Stimulated activated naive CD8-positive, alpha-beta T cell treated with anti-CD3 and anti-CD28 coated beads, Interleukin-15, amount 100 ng/mL, for 72 hours (primary cell): ENCODE data around the gene DAPK2.
A peak's percentile ranks its signal among the peaks of the same experiment; 100 is the strongest.
"Not testable (repeated sequence)": the region's sequence is repeated elsewhere in the genome, so short reads cannot be mapped to it uniquely, and the experiment has no call there.

Source experiments
- ATAC-seq: fragments of 150-1000 bp; cut with Tn5 transposase; 2 replicates; pipeline ENCODE4 v1.10.0; 2021; ENCODE audit warnings: mild to moderate bottlenecking, moderate library complexity
- DNase-seq, 2 donors: peaks; one replicate each; pipeline ENCODE4 v3.0.0; 2021 to 2022
- H3K27ac Mint-ChIP-seq, 2 donors: one replicate each; pipeline ENCODE4 v1.8.0; 2022; ENCODE audit warnings: mild to moderate bottlenecking in 2 of 2, mixed read lengths in 2 of 2, moderate library complexity in 2 of 2
- H3K27me3 Mint-ChIP-seq: one replicate; pipeline ENCODE4 v1.8.0; 2022; ENCODE audit warnings: mixed read lengths
- H3K4me1 Mint-ChIP-seq: one replicate; pipeline ENCODE4 v1.8.0; 2022; ENCODE audit warnings: mild to moderate bottlenecking, mixed read lengths
- H3K4me3 Mint-ChIP-seq, 2 donors: one replicate each; pipeline ENCODE4 v1.8.0; 2022; ENCODE audit warnings: mild to moderate bottlenecking in 2 of 2, mixed read lengths in 2 of 2, moderate library complexity in 1 of 2
- H3K9me3 Mint-ChIP-seq, 2 donors: one replicate each; pipeline ENCODE4 v1.8.0; 2022; ENCODE audit warnings: mixed read lengths in 2 of 2

Gene DAPK2

DNA sequence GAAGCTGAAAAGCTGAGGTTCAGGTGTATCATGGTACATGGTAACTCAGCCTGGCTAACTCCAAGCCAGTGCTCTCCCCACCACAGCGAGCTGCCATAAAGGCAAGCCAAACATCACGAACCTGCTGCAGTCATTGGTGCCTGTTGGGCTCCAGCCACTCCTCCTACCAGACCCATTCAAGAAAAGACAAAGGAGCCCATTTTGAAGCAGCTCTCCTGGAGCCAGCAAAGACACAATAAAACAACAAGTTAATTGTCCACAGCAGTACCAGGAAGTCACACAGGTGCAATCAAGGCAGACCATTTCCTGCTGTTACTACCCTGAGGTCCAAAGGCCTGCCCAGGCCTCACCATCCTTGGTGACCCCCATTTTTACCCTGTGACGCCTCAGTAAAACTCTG is 77.6 kb downstream of the DAPK2 start:
- H3K4me1 Mint-ChIP-seq, result peaks cover 38% of the 10 kb centered on the region
- no peaks in the 10 kb centered on the region for H3K27me3 Mint-ChIP-seq
- ATAC-seq (no peak), DNase-seq (no peak)
- peaks cover 5 to 10% of the 10 kb centered on the region in 2 donors for H3K9me3 Mint-ChIP-seq
- H3K27ac Mint-ChIP-seq, result no peak overlapping the region
- H3K4me3 Mint-ChIP-seq, result no peak overlapping the region

DNA sequence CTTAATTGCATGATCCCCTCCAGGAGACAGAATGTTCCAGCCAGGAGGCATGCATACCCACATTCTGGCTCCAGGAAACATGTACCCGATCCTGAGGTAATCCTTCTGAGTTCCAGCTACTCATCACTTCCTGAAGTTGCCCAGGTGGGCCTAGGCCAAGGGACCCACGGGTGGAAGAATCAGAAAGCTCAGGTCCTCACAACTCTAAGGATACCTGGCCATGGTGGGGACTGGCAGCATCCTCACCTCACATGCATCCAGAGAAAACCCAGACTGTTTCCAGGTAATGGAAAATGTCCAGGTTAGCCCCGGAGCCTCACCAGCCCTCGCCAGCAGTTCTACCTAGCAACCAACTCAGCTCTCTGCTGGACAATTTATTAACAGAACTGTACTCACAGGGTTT is 78.2 kb downstream of the DAPK2 start:
- ATAC-seq, result no peak
- no peak for DNase-seq
- no peak overlapping the region for H3K4me3 Mint-ChIP-seq
- peaks cover 10 to 13% of the 10 kb centered on the region in 2 donors for H3K9me3 Mint-ChIP-seq
- peaks cover 38% of the 10 kb centered on the region for H3K4me1 Mint-ChIP-seq
- no peak overlapping the region for H3K27ac Mint-ChIP-seq
- no peaks in the 10 kb centered on the region for H3K27me3 Mint-ChIP-seq

DNA sequence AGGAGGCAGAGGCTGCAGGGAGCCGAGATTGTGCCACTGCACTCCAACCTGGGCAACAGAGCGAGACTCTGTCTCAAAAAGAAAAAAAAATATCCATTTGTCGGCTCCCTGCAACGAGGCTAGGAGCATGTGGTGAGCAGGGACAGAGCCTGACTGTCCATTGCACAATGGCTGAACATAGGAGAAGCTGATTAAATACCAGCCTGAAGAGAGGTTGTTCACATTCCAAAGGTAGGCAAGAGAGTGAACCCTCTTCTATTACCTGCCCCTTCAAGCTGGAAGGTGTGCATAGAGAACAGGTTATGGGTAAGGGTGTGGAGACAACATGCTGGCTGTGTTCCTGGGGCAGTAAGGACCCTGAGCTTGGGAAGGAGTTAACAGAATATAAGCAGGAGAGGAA is 78.7 kb downstream of the DAPK2 start:
- ATAC-seq, result no peak
- Mint-ChIP-seq H3K27ac (peak overlapping the region in 1 of 2 donors; percentile 2), H3K27me3 (no peaks in the 10 kb centered on the region), H3K4me1 (peaks cover 38% of the 10 kb centered on the region), H3K9me3 (peaks cover 10 to 13% of the 10 kb centered on the region in 2 donors), H3K4me3 (no peak overlapping the region)
- DNase-seq, result no peak

DNA sequence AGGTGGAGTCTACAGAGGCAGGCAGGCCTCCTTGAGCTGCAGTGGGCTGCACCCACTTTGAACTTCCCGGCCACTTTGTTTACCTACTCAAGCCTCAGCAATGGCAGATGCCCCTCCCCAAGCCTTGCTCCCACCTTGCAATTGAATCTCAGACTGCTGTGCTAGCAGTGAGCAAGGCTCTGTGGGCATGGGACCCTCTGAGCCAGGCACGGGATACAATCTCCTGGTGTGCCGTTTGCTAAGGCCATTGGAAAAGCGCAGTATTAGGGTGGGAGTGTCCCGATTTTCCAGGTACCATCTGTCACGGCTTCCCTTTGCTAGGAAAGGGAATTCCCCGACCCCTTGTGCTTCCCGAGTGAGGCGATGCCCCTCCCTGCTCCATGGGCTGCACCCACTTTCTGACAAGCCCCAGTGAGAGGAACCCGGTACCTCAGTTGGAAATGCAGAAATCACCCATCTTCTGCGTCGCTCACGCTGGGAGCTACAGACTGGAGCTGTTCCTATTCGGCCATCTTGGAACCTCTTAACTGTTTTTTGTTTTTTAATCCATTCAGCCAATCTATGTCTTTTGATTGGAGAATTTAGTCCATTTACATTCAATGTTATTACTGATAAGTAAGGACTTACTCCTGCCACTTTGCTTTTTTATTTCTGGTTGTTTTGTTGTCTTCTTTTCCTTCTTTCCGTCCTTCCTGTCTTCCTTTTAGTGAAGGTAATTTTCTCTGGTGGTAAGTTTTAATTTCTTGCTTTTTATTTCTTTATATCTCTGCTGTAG is 83.2 kb downstream of the DAPK2 start:
- H3K4me1 Mint-ChIP-seq, DNase-seq, ATAC-seq, H3K27me3 Mint-ChIP-seq, H3K4me3 Mint-ChIP-seq: not testable (repeated sequence)
- H3K9me3 Mint-ChIP-seq, result peaks cover 10 to 13% of the 10 kb centered on the region in 2 donors
- H3K27ac Mint-ChIP-seq, result peak overlapping the region in 1 of 2 donors; percentile 34

DNA sequence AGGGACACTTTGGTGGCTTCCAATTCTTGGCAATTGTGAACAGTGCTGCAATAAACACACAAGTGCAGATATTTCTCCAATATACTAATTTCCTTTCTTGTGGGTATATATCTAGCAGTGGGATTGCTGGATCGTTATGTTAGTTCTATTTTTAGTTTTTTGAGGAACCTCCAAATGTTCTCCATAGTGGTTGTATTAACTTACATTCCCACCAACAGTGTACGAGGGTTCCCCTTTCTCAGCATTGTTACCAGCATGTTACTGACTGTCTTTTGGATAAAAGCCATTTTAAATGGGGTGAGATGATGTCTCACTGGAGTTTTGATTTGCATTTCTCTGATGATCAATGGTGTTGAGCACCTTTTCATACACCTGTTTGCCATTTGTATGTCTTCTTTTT is 92.8 kb downstream of the DAPK2 start:
- Mint-ChIP-seq H3K27me3 (no peaks in the 10 kb centered on the region), H3K9me3 (peaks cover 0 to 5% of the 10 kb centered on the region in 2 donors), H3K4me1 (peaks cover 6% of the 10 kb centered on the region), H3K27ac (no peak overlapping the region), H3K4me3 (no peak overlapping the region)
- ATAC-seq (no peak), DNase-seq (no peak)

DNA sequence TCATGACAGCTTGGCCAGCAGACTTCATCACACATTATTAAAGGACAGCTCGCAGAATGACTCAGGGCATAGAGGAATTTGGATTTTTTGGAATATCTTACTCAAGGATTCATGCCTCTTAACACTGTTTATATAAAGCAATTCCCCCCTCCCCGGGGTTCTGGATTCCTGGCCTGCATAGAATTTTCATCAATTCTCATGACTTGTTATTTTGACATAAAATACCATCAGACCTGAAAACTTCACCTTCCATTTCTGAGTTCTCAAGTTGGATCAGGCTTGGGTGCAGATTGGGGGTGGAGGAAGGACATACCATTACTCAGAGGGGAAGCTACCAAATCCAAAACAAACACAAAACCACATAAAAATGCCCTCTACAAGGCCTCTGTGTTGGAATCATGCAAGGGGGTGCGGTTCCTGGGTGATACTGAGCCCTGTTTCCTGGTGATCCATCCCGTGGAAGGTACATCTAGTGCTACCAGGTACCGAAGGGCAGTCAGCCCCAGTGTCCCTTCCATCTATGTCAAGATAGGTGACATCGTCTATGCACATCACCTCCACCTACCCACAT is 95.3 kb downstream of the DAPK2 start:
- no peaks in the 10 kb centered on the region for H3K27me3 Mint-ChIP-seq
- DNase-seq (no peak), ATAC-seq (no peak)
- no peak overlapping the region for H3K4me3 Mint-ChIP-seq
- H3K4me1 Mint-ChIP-seq, result peaks cover 6% of the 10 kb centered on the region
- no peak overlapping the region for H3K27ac Mint-ChIP-seq
- peaks cover 0 to under 1% of the 10 kb centered on the region in 2 donors for H3K9me3 Mint-ChIP-seq

DNA sequence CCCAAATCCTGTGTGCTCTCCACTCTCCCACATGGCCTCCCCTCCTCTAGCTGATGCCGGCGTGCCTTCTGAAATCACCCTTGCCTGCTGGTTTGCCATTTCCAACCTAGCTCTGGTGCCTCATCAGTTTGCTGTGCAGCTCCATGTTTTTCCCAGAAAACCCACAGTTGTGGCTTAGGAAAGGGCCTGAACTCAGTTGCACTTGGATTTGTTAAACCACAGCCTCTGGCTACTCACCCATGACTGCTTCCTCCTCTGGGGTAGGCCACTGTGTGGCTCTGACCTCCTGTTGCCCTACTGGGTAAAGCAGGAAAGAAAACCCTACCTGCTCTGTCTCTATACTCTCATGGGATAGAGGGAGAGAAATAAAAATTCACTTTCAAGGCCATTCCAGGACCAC is 97.3 kb downstream of the DAPK2 start:
- ATAC-seq (no peak), DNase-seq (no peak)
- Mint-ChIP-seq H3K9me3 (no peaks in the 10 kb centered on the region), H3K4me3 (no peak overlapping the region), H3K27me3 (no peaks in the 10 kb centered on the region), H3K4me1 (peaks cover 14% of the 10 kb centered on the region), H3K27ac (no peak overlapping the region)

DNA sequence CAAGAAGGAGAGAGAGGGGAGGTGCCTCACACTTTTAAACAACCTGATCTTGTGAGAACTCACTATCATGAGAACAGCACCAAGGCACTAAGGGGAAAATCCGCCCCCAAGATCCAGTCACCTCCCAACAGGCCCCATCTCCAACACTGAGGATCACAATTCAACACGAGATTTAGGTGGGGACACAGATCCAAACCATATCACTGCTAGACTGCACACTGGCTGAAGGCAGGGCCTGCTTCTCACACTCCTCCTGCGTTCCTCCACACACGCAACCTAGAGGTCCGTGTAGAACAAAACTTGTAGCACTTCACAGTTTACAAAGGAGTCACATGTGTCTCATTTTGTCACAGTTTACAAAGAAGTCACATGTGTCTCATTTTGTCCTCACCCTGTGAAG is 97.8 kb downstream of the DAPK2 start:
- Mint-ChIP-seq H3K4me1 (peaks cover 14% of the 10 kb centered on the region), H3K4me3 (no peak overlapping the region), H3K9me3 (no peaks in the 10 kb centered on the region), H3K27me3 (no peaks in the 10 kb centered on the region), H3K27ac (no peak overlapping the region)
- no peak for DNase-seq
- no peak for ATAC-seq

DNA sequence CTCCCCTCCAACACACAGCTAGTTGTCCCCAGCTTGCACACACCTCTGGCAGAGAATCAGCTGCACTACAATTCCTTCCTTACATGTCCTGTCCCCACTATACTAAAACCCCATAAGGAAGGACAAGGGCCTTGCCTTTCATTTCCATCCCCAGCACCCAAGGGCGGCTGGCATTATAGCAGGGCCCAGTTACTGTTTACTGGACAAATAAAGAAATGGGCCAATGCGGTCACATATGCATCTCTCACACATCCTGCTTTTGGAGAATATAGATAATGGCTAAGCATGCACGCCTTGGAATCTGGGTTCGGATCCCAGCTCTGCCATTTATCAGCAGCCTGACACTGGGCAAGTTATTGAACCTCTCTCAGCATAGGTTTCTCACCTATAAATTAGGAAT is 99.1 kb downstream of the DAPK2 start:
- no peak overlapping the region for H3K4me3 Mint-ChIP-seq
- ATAC-seq (no peak), DNase-seq (no peak)
- peaks cover 12% of the 10 kb centered on the region for H3K4me1 Mint-ChIP-seq
- no peak overlapping the region for H3K27ac Mint-ChIP-seq
- no peaks in the 10 kb centered on the region for H3K9me3 Mint-ChIP-seq
- H3K27me3 Mint-ChIP-seq, result no peaks in the 10 kb centered on the region

DNA sequence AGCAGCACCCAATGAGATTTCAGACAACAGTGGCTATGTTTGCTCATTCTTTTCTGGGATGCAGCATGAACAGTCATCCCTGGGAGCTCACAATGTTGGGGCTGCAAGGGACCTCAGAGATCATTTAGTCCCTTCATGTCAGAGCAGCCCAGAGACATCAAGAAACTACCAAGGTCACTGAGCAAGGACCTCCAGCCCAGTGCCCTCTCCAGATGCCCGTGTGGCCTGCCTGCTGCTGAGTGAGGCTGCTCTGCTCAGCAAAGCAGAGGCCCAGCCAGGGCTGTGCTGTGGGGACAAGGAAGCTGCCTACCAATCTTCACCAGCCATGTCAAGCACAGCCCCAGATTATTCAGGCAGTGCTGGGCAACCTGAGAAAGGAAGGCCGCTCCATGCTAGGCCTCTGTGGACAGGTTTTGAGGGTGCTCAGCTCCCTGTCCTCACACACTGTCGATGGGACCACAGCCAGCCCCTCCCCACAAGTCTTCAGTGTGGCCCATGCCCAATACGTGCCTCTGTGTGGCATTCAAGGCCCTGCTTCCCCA is 99.7 kb downstream of the DAPK2 start:
- no peak for ATAC-seq
- Mint-ChIP-seq H3K27me3 (no peaks in the 10 kb centered on the region), H3K4me3 (no peak overlapping the region), H3K27ac (no peak overlapping the region), H3K9me3 (no peaks in the 10 kb centered on the region), H3K4me1 (peaks cover 11% of the 10 kb centered on the region)
- no peak for DNase-seq

DNA sequence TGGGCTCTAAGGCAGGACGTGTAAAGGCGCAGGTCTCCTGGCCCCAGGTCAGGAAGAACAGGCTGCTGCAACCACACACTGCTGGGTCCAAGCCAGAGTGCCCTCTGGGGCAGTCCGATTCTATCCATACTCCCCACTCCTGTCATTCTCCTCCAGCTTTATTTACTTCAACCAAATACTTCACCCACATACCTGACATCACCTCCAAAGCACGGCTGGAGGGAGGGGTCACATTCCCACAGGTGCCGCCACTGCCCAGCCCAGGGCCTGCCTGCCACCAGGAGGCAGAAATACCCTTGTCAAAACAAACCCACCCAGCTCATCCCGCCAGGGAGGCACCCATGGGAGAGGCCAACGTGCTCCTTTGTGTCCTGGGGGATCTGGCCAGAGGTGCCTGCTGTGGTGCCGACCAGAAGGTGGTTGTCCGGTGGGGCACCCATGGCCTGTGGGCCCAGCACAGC is 100.4 kb downstream of the DAPK2 start:
- no peak for DNase-seq
- no peak for ATAC-seq
- Mint-ChIP-seq H3K4me3 (no peak overlapping the region), H3K27ac (peak overlapping the region in 1 of 2 donors; percentile 61), H3K27me3 (no peaks in the 10 kb centered on the region), H3K4me1 (peaks cover 18% of the 10 kb centered on the region), H3K9me3 (no peaks in the 10 kb centered on the region)

DNA sequence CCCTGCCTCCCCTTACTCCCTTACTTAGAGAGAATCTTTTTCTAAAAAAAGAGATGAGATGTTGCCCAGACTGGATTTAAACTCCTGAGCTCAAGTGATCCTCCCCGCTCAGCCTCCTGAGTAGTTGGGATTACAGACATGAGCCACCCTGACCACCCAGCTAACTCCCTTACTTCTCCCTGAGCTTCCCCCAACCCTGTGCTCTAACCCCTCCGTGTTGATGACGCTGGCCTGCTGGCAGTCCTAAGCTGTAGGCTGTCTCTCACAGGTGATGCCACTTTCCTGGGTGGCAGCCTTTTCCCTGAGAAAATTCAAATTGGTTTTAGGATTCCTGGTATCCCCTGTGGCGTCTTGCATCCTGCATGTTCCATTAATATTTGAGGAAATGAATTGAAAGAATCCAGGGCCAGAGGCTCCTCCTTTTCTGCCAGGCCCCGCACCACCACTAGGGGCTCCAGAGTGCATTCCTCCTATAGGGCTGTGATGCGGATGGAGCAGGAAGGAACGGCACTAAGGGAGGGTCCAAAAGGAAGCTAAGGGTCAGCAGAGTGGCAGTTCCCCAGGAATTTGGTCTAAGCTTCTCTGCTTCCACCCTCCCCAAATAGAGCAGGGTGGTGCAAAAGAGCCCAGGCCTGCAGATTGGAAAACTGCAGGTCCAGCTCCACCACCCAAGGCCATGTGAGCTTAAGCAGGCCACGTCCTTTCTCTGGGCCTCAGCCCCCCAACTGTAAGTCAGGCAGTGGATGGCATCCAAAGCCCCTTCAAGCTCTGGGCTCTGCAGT is 101.1 kb downstream of the DAPK2 start:
- peak overlapping the region in 1 of 2 donors; percentile 72 for H3K27ac Mint-ChIP-seq
- peaks cover 20% of the 10 kb centered on the region for H3K4me1 Mint-ChIP-seq
- H3K9me3 Mint-ChIP-seq, result no peaks in the 10 kb centered on the region
- H3K4me3 Mint-ChIP-seq, result peak overlapping the region in 1 of 2 donors; percentile 26
- no peaks in the 10 kb centered on the region for H3K27me3 Mint-ChIP-seq
- DNase-seq, result peak; percentile 55 to 64
- peak; percentile 86 for ATAC-seq

DNA sequence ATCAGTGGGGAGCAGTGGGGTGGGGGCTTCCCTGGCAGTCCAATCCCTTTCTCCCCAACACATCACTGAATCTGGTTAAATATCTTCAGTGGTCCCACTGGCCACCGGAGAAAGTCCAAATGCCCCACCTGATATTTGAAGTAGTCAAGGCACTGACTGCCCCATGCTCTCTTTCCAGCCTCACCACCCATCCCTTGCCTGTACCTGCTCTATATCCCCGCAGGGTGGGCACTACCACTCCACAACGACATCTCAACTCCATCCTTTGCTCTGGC is 101.7 kb downstream of the DAPK2 start:
- no peaks in the 10 kb centered on the region for H3K27me3 Mint-ChIP-seq
- no peaks in the 10 kb centered on the region for H3K9me3 Mint-ChIP-seq
- H3K27ac Mint-ChIP-seq, result no peak overlapping the region
- ATAC-seq, result no peak
- no peak overlapping the region for H3K4me3 Mint-ChIP-seq
- no peak for DNase-seq
- peaks cover 26% of the 10 kb centered on the region for H3K4me1 Mint-ChIP-seq

DNA sequence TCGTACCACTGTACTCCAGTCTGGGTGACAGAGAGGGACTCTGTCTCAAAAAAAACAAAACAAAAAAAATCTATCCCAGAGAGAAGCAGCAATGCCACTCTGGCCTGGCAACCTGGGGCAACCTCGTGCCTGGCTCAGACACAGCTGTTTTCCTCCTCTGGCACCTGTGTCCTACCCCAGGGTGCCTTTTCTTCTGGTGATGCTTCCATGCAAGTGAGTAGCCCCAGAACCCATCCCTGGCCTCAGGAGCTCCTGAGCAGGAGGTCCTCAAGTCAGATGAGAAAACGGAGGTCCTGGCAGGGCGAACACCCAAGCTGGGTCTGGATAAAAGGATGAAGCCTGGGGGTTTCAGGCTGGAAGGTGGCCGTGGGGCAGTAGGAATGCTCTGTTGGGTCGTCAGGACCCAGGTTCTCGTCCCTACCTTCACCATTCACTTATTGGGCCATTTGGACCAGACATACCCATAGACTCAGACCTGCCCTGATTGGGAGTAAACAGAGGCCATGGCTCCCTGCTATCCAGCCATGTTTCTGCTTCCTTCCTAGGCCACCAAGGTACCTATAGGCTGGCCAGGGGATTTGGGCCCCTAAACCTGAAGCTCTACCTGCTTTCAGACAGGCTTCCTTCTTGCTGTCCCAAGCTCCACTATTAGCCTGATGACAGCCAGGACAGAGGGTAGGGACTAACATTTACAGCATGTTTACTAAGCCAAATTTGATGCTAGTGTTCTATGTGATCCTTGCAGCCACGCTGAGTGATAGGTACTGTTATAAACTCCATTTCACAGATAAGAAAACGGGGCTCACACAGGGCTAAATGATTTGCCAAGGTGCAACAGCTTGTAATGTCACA is 102.2 kb downstream of the DAPK2 start:
- ATAC-seq (no peak), DNase-seq (no peak)
- Mint-ChIP-seq H3K27ac (no peak overlapping the region), H3K4me3 (no peak overlapping the region), H3K9me3 (no peaks in the 10 kb centered on the region), H3K4me1 (peaks cover 31% of the 10 kb centered on the region), H3K27me3 (no peaks in the 10 kb centered on the region)
